HG02884 (cell line): Measurements from ENCODE around the gene SWT1.
A peak's percentile ranks its signal among the peaks of the same experiment; 100 is the strongest.
"Not testable (repeated sequence)": the region's sequence is repeated elsewhere in the genome, so short reads cannot be mapped to it uniquely, and the experiment has no call there.

Experiments used
- ATAC-seq: cut with Tn5 transposase; IDR thresholded peaks from one replicate; pipeline ENCODE4 v1.9.1; 2021; ENCODE audit warnings: mild to moderate bottlenecking, moderate library complexity; ENCODE audit not compliant: unreplicated experiment

SWT1 gene

DNA sequence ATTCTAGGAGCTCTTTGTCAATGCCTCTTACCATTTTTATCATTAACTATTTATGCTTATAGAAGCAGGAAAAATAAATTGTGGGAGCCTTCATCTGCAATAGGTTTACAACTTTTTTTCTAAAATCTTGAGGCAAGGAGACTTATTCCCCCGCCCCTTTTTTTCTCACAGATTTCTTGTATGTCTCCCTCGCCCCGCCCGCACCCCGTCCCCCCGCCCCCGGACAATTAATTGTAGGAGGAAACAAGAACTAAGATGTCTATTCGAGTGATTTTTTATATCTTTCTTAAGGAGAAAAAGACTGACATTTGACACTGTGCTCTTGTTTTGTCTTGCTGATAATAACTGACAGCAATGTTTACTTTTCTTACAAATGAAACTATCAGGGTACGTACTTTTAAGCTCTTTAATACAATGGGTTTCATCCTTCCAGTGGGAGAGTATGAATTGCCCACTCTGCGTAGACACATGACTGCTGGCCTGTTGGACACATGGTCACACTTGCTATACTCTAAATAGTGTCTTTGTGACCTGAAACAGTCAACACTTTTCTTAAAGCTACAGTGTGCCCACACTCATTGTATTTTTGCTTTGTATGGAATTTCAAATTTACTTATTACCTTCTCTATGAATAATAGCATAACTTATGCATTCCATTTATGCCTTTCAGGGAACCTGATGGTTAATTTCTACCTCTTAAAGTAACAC, 161.6 kb downstream of the SWT1 start:
- no peak for ATAC-seq

DNA sequence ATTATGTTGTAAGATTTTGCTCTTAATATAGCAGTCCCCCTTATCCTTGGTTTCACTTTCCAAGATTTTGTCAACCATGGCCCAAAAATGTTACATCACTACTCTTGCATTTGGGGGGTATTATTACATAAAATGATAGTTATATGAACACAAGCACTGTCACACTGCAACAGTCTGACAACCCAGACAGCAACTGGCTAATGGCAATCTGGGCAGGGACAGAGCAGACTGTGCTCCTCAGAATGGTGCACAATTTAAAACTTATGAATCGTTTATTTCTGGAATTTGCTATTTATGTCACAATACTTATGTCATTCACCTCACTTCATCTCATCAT, 162.1 kb downstream of the SWT1 start:
- ATAC-seq = no peak

DNA sequence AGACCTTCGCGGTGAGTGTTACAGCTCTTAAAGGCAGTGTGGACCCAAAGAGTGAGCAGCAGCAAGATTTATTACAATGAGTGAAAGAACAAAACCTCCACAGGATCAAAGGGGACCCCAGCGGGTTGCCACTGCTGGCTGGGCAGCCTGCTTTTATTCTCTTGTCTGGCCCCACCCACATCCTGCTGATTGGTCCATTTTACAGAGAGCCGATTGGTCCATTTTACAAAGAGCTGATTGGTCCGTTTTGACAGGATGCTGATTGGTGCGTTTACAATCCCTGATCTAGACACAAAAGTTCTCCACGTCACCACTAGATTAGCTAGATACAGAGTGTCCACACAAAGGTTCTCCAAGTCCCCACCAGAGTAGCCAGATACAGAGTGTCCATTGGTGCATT, 164.1 kb downstream of the SWT1 start:
- not testable (repeated sequence) for ATAC-seq

DNA sequence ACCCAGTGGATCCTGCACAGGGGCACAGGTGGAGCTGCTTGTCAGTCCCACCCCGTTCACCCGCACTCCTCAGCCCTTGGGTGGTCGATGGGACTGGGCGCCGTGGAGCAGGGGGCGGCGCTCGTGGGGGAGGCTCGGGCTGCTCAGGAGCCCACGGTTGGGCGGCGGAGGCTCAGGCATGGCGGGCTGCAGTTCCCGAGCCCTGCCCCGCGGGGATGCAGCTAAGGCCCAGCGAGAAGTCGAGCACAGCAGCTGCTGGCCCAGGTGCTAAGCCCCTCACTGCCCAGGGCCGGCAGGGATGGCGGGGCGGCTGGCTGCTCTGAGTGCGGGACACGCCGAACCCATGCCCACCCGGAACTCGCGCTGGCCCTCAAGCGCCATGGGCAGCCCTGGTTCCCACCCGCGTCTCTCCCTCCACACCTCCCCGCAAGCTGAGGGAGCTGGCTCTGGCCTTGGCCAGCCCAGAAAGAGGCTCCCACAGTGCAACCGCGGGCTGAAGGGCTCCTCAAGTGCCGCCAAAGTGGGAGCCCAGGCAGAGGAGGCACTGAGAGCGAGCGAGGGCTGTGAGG, 164.8 kb downstream of the SWT1 start:
- not testable (repeated sequence) for ATAC-seq

DNA sequence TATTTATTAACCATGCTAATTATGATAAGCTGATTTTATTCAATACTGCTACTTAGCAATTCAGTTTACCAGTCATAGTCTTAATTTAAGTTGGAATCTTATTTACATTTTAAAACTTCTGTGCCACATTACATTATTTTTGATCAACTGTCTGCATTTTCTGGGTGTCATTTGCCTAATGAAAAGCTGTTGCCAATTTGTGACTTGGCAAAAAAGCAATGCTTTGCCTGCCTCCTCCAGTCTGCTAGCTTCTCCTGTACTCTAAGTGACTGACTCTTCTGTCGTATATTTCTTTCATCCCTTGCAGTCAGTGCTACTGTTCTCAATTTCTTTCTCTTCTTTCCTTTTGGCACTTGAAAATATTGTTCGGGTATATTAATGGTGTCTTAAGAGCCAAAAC, 165.7 kb downstream of the SWT1 start:
- no peak for ATAC-seq

DNA sequence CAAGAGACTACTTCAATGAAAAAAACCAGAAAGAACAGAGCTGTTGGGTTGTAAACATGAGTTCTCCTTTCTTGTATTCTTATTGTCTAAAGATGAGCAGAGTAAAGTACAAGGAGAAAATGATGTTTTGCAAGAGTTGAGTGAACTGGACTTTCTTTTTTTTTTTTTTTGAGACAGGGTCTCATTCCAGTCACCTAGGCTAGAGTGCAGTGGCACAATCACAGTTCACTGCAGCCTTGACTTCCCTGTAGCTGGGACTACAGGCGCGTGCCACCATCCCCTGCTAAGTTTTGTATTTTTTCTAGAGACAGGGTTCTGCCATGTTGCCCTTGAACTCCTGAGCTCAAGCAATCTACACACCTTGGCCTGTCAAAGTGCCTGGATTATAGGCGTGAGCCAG, 167.2 kb downstream of the SWT1 start:
- ATAC-seq = no peak

DNA sequence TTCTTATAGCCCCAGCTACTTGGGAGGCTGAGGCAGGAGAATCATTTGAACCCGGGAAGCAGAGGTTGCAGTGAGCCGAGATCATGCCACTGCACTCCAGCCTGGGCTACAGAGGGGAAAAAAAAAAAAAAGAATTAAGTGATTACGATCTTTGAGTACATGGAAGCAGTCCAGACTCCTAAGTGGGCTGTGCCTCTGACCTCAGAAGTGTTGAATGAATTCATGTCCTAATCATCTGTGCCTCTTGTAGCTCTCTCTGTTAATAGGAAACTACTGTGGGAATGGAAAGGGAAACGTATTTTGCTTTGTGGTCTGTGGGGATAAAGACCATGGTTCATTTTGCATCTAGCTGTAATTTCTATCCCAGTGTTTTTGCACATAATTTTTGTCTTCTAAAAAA, 168.4 kb downstream of the SWT1 start:
- ATAC-seq = no peak

DNA sequence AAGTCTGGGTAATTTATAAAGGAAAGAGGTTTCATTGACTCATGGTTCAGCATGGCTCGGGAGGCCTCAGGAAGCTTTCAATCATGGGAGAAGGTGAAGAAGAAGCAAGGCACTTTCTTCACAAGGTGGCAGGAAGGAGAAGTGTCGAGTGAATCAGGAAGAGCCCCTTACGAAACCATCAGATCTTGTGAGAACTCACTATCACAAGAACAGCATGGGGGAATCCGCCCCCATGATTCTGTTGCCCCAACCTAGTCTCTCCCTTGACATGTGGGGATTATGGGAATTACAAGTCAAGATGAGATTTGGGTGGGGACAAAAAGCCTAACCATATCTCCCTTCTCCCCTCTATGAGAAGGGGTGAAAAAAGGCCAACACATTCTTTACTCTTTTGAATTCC, 171.3 kb downstream of the SWT1 start:
- no peak for ATAC-seq

DNA sequence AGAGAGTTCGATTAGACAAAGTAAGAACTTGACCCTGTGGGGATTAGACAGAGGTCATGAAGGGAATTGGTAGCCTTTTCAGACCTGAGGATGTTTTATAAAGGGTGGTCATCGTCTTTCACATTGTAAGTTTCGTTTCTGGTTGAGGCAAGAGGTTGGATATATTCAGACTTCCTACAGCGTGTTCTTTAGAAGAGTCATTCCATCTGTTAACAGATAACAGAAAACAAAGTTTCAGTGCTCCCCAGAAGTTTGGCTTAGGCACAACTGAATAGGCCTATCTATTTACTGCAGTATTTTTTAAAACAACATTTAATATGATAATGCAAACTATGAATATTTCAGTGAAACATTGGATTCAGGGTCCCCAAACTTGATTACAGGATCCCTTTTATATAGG, 177.2 kb downstream of the SWT1 start:
- no peak for ATAC-seq

DNA sequence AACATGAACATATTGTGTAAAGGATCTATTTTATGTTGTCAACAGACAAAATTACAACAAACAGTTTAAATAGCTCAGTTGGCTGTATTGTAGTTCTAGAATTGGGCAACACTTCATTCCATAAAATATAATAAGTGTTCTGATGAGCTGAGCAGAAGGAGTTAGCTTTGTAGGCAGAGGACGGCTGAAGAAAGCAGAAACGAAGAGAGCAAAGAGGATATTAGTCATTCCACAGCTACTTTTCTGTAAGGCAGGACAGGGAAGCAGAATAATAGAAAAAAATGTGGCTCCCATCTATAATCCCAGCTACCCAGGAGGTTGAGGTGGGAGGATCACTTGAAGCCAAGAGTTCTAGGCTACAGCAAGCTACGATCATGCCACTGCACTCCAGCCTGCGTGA, 180.3 kb downstream of the SWT1 start:
- ATAC-seq = no peak

DNA sequence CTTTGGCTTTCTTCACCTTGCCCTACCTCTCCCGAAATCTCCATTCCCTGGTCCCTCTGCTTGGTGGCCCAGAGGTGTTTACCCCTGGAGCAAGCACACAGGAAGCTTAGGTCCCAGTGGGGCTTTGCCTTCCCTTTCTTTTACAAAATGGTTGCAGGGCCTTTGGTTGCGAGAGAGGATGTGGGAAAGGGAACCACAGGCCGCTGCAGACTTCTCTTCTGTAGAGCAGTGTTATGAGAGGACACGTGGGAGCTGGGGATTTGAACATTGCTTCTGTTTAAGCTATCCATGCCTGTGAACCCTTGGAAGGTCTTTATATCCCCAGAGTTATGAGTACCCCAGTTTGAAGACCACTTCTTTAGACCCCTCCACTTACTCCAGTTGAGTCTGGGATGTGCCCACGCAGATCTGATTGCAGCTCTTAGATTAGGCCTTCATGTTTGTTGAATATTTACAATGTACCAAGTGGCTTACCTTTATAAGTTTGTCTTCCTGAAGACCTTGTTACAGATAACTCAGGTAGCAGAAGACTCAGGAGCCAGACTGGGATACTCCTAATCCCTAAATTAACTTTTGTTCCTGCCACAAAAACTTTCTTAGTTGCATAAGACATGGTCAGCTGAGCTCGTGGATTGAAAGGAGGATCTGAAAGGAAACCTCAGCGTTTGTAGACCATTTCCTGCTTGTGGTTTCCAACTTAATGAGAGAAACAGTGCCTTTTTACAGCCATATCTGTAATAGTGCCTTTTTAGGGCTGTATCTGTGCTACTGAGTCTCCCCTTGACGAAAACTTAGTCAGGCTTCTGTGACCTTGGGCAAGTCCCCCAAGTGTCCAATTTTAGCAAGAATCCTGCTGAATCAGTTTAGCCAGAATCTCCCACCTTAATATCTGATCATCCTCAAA, 182.0 kb downstream of the SWT1 start:
- ATAC-seq = peak; percentile 95

DNA sequence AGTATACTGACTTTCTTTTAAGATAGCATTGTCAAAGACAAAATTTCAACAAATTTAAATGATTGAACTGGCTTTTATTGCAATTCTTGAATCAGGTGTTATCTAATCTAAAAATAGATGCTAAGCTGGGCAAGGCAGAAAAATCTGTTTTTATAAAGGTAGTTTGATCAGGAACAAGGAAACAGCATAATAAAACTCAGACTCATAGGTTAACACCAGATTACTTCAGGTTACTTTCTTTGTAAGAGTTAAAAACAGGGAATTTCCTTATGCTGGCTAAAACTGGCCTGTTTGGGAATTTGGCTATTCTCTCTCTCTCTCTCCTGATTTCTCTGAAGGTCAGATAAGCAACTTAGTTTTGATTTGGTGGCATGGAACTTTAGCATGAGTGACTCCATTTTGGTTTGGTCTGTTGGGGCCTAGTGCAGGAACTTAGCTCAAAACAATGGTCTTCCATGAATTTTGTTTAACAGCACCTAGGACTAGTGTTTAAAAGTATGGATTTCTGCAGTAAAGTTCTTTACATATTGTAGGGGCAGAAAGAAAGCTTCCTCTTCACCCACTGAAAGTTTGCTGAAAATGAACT, 184.3 kb downstream of the SWT1 start:
- ATAC-seq = no peak
